Measurements from ENCODE around the gene SMIM1.
"Not testable (repeated sequence)": the region's sequence is repeated elsewhere in the genome, so short reads cannot be mapped to it uniquely, and the experiment has no call there.

Gene SMIM1

DNA sequence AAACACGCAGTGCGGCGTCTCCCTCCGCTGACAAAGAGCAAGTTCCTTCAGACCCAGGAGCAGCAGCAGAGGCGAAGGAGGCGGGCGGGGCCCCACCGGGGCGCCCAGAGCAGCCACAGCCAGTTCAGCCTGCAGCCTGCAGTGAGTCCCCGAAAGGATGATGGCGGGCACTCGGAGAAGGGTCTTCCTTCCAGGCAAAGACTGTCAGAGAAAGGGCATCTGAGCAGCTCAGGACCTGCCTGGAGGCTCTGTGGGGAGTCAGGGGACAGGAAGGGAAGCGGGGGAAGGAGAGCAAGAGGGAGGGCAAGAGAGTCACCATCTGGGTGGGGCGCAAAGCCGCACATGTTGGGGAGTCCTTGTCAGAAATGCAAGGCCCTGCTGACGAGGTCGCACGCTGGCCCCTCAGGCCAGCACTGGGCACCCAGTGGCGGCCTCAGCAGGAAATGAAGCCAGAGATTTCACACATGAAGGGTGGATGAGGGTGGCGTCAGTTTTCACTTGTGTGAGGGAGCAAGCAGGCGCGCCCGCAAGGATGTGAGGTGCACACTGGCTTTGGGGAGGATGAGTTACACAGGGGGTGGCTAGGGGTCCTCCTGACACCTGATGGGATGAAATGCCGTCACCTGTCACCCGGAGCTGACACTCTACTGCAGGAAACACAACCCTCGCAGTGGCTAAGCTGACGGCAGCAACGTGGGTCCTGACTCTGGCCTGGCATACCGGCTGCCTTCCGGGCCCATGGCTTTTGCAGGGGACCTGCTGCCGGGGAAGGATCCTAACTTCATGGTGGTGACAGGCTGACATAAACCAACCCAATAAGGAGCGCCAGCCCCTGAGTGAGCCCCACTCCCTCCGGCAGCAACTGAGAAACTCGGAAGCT, 17.1 kb downstream of the SMIM1 start:
- DNase-seq, result no peak

DNA sequence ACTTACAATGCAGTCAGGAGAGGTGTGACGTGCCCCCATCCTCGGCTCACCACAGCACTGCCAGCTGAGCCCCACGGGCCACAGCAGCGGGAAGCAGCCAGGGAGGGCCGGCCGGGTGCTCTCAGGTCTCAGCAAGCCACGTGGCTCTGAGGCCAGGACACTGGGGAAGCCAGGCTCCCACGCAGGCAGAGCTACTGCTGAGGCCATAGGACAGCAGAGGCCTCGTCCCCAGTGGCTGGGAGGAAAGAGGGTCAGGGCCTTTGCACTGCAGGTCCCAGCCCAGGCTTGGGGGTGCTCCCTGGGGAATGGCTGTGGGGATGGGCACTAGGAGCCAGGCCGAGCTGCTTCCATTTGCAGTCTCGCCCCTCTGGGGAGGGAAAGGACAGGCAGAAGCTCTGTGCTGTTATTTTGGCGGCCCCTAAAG, 18.0 kb downstream of the SMIM1 start:
- DNase-seq, result no peak

DNA sequence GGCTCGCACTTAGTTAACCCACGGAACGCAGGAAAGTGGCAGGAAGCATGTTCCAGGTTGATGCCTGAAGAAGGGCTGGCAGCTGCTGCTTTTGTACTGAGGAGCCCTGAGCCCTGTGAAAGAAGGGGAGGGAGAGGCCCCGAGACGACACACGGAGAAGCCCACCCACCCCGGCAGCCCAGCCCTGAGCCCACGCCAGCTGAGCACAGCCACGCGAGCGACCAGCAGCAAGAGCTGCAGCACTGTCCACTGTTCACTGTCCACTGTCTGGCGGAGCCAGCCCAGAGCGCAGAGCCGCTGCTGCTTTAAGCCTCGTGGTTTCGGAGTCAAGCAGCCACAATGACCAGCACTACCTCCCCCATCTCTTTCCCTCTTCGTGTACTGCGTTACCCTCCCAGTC, 18.4 kb downstream of the SMIM1 start:
- no peak for DNase-seq

DNA sequence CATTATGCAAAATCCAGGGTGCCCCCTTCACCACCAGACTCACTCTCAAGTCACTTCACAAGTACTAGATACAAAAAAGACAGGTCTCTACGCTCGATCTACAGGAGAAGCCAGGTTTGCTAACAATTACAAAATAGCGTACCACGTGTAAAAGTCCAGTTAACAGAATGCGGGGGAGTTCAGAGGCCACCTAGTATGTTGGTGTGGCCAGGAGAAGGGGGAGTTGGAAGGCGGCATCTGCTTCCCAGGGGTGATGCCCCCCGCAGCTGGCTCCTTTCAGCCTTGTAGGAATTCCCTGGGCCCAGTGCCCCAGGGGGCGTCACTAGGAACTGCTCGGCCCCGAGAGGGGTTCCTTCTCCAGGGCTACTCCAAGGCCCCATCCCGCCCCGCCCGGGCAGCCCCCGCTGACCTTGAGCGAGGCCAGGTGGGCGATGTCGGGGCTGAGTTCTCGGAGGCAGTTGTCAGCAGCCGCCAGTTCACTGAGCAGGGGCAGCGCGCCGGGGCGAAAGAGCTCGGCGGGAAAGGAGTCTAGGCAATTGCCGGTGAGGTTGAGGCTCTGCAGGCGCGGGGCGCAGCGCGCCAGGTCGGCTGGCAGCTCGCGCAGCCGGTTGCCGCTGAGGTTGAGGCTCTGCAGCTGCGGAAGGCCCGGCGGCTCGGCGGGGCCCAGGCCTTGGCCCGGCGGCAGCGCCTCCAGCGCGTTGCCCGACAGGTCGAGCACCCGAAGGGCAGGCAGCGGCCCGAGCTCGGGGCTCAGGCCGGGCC, 23.1 kb downstream of the SMIM1 start:
- no peak for DNase-seq

DNA sequence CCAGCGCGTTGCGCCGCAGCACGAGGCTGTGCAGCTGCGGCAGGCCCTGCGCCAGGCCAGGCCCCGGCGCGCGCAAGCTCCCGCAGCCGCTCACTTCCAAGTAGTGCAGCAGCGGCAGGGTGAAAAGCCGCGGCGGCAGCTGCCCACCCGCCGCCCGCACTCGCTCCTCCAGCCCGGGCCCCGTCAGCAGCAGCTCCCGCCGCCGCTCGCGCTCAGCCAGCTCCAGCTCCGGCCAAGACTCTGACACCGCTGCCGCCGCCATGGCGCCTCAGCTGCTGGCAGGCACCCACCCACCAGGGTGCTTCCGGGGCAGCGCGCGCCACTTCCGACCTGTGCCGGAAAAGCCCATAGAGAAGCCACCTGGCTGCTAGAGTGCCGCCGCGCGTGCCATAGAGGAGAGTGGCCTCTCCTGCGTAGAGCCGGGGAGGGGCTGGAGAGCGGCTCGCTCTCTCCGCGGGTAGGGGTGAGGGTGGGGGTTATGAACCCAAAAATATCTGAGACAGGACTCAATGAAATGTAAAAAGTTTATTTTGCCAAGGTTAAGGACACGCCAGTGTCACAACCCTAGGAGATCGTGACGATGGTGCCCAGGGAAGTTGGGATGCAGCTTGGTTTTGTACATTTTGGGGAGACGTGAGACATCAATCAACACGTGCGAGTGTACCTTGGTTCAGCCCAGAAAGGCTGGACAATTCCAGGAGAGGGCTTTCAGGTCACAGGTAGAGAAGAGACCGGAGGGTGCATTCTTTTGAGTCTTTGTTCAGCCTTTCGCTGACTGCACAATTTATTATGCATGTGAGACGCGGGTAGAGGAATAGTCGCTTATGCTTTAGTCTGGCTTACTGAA, 23.9 kb downstream of the SMIM1 start, which contains the start of gene LRRC47:
Gene LRRC47, minus strand, starts transcription at position 284 of the 847 bp plus-strand sequence. Its CDS starts 22 bp downstream, at position 262.
- DNase-seq, result peak; percentile 69 to 97 (median 92)

DNA sequence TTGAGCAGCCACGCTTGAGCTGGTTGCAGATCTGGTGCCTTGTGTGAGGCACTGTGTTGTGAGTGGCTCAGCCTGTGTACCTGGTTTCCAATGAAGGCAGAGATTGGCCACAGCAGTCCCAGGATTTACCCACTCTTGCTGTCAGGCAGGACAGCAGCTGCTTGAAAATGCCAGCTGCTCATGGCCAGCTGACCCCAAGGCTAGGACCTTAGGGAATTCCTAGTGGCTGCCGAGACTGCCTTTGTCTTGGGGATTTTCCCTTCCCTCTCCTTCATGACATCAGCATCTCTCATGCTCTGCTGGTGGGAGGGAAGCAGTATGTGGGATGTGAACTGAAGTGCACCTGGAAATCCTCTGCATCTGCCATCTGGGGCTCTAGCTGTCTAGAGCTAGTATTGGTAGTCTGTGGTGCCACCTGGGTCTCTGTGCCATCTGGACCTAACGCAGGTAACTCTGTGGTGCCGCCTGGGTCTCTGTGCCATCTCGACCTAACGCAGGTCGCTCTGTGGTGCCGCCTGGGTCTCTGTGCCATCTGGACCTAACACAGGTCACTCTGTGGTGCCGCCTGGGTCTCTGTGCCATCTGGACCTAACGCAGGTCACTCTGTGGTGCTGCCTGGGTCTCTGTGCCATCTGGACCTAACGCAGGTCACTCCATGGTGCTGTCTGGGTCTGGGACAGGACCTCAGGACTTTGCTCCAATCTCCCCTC, 27.6 kb downstream of the SMIM1 start:
- no peak for DNase-seq

DNA sequence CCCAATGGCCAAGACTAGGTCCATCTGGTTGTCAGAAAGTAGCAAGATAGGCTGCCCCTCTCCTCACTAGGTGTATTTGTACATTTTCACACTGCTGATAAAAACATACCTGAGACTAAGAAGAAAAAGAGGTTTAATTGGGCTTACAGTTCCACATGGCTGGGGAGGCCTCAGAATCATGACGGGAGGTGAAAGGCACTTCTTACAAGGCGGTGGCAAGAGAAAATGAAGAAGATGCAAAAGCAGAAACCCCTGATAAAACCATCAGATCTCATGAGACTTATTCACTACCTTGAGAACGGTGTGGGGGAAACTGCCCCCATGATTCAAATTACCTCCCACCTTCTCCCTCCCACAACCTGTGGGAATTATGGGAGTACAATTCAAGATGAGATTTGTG, 28.2 kb downstream of the SMIM1 start:
- DNase-seq, result not testable (repeated sequence)

DNA sequence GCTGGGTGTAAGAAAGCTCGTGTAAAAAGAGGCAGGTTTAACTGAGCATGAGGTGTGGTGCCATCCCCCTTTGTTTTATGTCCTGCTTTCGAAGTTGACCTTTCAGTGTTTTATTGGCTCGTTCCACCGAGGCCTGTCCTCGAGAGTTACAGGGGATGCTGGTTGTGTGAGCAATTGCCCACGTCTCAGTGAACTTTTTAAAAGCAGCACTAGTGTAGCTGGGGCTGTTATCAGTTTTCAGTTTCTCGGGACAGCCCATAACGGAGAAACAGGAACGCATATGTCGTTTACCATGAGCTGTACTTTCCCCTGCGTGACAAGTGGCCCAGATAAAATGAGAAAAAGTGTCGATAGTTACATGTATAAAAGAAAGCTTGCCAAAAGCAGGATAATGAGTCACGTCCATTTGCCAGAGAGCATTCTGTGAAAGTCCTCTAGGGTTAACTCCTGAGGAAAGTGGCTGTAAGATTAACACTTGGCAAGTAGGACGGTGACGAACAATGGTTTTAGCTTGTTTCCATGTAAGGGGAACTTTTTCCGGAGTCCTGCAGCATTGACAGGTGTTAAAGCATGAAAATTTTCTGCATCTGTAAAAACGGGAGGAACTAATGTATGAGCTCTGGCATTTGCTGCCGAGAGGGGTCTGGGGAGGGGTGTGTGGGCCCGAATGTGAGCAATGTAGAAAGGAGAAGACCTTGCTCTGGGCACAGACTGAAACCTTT, 31.5 kb downstream of the SMIM1 start:
- DNase-seq, result no peak

DNA sequence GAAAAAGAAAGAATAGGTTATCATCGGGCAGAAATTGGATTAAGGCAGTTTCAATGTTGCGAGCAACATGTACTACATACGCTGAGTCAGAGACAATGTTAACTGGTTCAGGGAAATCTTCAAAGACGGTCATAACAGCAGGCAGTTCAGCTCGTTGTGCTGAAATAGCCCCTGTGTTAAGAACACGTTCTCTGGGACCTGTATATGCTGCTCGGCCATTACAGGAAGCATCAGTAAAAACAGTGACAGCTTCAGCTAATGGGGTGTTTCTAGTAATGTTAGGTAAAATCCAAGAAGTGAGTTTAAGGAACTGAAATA, 32.0 kb downstream of the SMIM1 start:
- not testable (repeated sequence) for DNase-seq

DNA sequence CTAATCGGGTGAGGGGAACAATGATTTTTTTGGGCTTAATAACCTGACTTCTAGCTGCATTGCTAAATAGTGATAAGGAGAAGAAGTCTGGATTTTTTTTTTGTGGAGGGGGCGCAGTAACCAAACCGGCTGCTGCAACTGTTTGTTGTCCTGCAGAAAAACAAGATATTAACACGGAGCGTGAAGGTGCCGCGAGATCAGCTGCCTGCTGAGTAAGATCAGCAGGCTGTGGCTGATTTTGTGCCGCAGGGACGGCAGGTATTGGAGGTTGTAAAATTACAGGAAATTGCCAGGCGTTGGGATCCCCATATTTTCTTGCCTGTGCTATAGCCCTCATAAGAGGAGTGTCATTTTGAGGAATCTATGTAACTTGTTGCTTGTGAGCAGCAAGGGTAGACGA, 32.5 kb downstream of the SMIM1 start:
- no peak for DNase-seq

DNA sequence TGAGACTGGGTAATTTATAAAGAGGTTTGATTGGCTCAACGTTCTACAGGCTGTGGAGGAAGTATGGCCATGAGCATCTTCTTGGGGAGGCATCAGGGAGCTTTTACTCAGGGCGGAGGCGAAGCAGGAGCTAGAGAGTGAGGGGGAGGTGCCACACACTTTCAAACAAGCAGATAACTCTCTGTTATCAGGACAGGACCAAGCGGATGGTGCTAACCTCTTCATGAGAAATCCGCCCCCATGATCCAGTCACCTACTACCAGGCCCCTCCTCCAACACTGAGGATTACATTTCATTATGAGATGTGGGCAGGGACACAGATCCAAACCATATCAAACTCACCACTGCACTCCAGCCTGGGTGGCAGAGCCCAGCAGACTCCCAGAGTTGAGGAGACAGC, 35.2 kb downstream of the SMIM1 start:
- DNase-seq, result no peak

DNA sequence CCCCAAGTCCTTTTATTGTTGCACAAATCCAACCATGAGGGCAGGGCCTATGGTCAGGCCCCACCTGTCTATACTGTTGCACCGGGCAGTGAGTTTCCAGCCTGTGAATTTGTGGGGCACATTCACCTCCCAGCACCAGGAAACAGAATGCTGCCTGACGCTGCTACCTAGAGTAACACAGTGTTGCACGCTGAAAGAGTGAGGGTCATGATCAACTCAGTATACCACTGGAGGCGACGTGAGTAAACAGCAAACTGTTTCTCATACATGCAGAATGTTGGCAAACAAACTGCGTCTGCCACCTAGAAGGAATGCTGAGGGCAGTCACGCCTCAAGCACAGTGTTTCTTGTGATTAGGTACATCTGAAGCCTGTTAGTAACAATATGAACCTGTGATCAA, 37.1 kb downstream of the SMIM1 start:
- no peak for DNase-seq

DNA sequence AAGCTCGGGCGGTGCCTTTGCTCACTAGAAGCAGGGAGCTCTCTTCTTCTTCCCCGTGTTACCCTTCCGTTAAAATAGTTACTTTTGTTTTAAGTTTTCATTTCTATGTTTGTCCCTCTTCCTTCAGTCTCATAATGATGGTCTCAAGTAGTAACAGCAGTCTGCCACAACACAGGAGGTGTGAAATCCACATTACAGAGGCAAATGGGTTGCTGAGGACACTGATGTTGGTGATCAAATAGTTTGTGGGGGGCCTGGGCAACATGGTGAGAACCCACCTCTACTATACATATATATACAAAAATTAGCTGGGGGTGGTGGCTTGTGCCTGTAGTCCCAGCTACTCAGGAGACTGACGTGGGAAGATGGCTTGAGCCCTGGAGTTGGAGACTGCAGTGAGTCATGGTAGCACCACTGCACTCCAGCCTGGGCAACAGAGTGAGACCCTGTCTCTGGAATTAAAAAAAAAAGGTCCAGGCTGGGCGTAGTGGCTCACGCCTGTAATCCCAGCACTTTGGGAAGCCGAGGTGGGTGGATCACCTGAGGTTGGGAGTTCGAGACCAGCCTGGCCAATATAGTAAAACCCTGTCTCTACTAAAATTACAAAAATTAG, 37.7 kb downstream of the SMIM1 start:
- not testable (repeated sequence) for DNase-seq

DNA sequence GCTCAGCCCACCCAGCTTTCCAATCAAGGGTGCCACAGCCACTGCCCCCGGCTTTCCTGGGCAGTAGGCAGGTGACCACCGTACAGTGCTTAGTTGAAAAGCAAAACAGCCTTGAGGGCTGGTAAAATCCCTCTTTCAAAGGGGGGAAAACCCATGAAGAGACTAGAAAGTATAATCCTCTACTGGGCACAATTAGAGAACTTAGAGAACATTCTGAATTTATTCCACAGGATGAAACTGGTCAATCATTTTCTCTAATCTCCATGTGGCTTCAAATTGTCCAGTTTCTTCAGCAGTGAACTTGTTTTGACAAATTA, 39.0 kb downstream of the SMIM1 start:
- no peak for DNase-seq

DNA sequence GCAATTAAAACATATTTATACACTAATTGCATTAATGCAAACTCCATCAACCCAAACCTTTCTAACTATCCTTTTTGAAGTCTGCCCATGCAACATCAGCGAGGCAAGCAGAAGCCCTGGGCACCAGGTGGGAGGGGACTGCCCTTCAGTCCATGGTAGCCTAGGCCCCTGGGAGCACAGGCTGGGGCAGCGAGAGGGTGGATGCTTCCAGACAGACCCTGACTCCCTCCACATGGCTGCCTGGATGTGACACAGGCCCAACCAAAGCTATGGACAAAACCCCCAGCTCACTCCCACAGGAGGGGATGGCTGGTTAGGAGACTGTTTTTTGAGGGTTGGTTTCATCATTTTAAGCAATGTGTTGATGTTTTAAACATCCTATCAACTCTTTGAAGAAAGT, 41.5 kb downstream of the SMIM1 start:
- no peak for DNase-seq

DNA sequence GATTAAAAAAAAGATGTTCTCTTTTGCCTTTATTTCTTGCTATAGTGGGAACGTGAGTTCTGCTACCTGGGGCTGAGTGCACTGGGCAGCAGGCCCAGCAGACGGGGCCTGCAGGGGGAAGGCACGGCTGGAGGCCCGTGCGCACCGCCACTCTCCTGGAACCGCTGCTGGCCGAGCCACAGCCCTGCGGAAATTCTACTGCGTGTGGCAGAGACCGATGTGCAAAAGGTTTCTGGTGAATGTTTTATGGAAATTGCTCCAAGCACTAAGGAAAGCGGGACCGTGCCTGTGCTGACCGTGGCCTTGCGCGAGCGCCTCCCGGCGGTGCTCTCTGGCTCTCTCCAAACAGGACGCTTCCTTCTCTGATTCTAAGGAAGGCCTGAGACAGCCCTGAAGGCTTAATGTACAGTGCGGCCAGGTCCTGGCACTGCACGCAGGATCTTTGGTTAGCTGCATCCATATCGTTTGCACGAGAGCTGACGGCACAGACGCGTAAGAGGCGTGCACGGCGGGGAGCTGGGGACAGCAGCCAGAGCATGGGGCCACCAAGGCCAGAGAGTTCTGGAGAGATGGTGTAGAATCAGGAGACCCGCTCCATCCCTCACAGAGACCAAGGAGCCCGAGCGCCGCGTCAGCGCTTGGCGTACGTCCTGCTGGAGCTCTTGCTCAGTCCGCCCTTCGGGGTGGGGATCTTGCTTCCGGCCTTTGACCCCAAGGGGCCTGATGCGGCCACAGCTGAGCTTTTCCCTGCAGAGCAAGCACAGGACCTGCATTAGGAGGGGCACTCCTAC, 42.4 kb downstream of the SMIM1 start:
- no peak for DNase-seq

DNA sequence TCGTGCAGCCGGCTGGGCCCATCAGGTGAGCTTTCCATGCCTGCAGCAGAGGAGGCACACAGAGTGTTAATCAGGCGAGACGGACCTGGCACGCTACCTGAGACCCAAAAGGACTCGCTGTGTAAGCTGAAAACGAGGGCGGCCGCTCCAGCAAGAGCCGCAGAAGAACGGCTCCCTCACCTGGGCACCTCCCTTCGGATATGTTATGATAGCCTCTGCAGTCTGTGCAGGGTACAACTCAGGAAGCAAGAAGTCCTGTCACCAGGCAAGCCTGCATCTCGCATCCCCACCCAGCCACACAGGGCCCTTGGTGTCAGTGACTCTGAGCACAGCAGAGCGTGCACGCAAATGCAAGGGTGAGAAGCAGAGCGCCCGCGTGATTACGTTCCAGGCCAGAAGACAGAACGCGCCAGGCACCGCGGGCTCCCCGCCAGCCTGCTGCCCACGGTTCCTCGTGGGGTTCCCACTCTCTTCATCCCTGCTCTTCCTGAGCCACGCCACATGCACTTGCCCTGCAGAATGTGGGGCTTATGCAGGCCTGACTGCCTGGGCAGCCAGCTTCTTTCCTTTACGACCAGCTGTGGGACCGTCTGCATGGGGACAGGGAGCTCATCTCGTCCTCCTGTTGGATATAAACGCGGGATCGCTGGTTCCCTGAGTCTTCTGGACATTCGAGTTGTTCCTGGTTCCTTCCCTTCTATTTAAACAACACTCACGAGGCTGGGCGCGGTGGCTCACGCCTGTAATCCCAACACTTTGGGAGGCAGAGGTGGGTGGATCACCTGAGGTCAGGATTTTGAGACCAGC, 44.0 kb downstream of the SMIM1 start:
- DNase-seq, result no peak

DNA sequence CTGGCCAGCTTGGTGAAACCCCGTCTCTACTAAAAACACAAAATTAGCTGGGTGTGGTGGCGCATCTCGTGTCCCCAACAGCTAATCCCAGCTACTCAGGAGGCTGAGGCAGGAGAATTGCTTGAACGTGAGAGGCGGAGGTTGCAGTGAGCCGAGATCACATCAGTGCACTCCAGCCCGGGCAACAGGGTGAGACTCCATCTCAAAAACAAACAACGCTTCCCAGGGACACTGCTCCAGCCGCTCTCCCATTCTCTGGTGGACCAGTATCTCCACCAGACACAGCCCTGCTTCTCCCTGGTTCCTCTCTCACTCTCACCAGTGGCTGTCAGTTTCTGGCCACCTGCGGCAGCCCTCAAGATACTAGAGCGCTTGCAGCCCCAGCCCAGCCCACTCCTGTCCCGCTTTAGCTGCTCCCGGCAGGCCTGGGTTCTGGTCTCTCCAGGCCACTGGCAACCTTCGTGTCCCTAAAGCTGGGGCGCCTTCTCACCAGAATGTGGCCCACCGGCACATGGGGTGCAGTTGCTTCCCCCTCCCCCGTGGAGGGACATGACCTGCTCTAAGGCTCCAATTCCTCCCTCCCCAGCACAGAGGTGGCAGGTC, 44.7 kb downstream of the SMIM1 start:
- DNase-seq, result no peak
